ENCODE data around the gene SLC4A5.

The SLC4A5 gene, protein sequence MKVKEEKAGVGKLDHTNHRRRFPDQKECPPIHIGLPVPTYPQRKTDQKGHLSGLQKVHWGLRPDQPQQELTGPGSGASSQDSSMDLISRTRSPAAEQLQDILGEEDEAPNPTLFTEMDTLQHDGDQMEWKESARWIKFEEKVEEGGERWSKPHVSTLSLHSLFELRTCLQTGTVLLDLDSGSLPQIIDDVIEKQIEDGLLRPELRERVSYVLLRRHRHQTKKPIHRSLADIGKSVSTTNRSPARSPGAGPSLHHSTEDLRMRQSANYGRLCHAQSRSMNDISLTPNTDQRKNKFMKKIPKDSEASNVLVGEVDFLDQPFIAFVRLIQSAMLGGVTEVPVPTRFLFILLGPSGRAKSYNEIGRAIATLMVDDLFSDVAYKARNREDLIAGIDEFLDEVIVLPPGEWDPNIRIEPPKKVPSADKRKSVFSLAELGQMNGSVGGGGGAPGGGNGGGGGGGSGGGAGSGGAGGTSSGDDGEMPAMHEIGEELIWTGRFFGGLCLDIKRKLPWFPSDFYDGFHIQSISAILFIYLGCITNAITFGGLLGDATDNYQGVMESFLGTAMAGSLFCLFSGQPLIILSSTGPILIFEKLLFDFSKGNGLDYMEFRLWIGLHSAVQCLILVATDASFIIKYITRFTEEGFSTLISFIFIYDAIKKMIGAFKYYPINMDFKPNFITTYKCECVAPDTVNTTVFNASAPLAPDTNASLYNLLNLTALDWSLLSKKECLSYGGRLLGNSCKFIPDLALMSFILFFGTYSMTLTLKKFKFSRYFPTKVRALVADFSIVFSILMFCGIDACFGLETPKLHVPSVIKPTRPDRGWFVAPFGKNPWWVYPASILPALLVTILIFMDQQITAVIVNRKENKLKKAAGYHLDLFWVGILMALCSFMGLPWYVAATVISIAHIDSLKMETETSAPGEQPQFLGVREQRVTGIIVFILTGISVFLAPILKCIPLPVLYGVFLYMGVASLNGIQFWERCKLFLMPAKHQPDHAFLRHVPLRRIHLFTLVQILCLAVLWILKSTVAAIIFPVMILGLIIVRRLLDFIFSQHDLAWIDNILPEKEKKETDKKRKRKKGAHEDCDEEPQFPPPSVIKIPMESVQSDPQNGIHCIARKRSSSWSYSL

GRCh38 chr2:74343316-74343715, at the start of gene SLC4A5:
TSS of gene SLC4A5 (minus strand) at chr2:74343416. CDS start at chr2:74315023, 28,393 bp downstream.
- DNase-seq = no peak

DNA sequence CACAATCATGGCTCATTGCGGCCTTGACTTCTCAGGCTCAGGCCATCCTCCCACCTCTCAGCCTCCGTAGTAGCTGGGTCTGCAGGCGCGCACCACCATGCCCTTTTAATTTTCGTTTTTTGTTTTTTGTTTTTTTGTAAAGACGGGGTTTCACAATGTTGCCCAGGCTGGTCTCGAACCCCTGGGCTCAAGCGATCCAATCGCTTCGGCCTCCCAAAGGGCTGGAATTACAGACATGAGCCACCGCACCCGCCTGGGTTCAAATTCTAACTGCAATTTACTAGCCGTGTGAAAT, 49.2 kb upstream of the SLC4A5 start:
- DNase-seq = no peak

GRCh38 chr2:74391580-74392448, 48.6 kb upstream of the SLC4A5 start:
- DNase-seq = peak; percentile 97

DNA sequence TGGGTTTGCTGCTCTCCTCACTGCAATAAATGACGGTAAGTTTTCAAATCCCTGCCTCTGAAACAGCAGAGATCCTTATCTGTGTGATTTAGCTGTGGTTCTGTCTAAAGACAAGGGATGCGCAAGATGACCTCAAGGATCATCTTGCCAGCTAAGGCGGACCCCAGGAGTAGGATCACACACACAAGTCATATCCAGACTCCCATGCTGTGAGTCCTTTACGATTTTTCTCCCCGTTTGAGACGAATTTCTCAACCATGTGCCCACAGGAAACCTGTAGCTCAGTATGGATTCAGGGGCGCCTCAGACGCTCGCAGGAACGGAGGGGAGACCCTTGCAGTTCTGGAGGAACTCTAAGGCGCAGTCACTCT, 48.0 kb upstream of the SLC4A5 start:
- no peak for DNase-seq

DNA sequence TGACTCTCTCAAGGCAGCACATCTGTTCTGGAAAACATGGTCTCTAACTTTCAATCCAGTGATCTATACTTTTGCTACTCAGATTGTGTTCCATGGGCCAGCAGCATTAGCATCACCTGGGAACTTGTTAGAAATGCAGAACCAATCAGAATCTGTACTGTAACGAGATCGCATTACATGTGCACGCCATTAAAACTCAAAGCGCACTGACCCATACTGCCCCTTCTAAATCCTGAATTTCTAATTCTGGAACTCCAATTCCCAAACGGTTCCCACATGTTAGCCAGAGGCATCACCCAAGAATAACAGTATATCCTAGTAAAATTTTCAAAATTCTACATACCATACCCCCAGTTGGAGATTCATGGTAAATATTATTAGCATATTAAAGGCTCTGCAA, 47.4 kb upstream of the SLC4A5 start:
- DNase-seq = no peak

DNA sequence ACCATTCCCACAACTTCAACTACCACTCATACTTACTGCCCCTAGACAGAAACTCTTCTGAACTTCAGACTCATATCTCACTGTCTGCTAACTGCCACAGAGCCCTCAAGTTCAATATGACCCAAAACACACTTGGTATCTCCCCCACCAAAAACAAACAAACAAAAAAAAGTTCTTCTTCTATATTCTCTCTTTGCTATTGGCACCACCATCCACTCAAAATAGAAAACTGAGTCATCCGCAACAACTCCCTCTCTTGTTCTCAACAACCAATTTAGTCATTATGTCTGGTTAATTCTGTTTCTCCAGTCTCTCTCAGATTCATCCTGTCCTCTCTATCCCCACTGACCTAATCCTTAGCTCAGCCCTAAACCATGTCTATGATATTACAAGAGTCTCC, 44.1 kb upstream of the SLC4A5 start:
- no peak for DNase-seq

DNA sequence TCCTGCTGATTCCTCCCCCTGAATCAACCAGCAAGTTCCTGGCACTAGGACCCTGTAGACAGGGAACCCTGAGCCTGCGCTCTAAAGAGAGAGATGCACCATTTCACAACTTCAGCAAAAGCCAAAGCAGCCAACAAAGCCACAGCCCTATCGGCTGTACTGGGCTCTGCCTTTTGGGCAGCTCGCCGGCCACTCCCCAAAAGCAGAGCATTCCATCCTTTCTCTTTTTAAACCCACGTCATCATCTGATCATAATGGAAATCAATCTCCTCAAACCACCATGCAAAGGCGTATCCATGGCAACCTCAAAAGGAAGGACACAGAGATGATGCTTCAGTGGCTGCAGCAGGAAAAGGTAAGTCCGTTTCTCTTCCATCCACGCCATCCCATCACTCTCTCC, 42.2 kb upstream of the SLC4A5 start:
- DNase-seq = no peak

DNA sequence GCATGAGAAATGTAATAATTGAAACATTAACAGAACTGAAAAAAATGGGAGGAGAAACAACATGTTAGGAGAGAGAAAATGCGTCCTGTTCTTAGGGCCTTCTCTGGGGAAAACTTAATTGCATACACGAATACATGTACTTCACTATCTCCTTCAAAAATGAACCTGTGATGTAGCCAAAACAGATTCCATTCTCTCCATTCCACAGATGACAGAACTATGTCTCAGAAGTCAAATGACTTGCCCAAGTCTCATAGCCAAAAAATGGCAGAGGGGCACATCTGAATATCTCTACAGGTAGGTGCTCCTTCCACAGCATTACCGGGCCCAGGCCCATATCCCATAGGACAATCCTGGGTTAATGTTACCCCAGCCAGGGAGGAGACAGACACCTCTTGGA, 40.8 kb upstream of the SLC4A5 start:
- DNase-seq = no peak

GRCh38 chr2:74383254-74383653, 40.0 kb upstream of the SLC4A5 start:
- DNase-seq = no peak

DNA sequence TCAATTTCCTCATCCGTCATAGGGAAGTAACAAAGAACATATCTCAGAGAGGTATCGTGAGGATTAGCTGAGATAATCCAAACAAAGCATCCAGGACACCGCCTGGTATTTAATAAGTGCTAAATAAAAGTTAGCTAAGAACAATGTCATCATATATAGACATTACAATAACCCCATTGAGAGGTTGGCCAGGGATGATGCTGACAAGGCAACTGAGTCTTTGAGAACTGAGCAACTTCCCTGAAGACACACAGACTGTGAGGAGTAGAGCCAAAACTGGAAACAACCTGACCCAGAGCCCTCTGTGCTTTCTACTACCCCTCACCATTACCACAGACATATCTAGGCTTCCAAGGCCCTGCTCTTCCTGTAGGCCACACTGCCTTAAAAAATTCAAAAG, 38.5 kb upstream of the SLC4A5 start:
- DNase-seq = no peak

GRCh38 chr2:74379851-74380789, 36.9 kb upstream of the SLC4A5 start, which contains the start of gene DCTN1:
TSS of gene DCTN1 (minus strand) at chr2:74380311. CDS start at chr2:74380037, 274 bp downstream.
- DNase-seq = peak; percentile 13

- DNase-seq = no peak
These were observed 34.8 kb upstream of the SLC4A5 start for GRCh38 chr2:74378007-74378406.

DNA sequence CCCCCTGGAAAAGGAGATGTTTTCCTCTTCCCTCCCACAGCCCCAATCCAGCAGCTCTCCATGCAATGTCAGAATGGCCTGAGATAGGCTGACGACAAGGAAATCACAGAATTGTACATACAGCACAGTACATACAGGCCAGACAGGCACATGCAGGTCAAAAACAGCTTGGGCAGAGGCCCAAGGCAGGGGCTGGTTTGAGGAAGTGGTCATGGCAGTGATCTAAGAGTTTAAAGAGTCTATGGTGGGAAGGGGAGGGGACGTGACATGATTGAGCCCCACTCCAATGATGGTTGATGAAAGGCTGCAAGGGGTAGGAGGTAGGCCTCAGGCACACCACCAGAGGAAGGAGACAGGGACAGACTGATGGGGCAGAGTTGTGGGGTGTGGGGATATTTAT, 32.6 kb upstream of the SLC4A5 start:
- DNase-seq = no peak

DNA sequence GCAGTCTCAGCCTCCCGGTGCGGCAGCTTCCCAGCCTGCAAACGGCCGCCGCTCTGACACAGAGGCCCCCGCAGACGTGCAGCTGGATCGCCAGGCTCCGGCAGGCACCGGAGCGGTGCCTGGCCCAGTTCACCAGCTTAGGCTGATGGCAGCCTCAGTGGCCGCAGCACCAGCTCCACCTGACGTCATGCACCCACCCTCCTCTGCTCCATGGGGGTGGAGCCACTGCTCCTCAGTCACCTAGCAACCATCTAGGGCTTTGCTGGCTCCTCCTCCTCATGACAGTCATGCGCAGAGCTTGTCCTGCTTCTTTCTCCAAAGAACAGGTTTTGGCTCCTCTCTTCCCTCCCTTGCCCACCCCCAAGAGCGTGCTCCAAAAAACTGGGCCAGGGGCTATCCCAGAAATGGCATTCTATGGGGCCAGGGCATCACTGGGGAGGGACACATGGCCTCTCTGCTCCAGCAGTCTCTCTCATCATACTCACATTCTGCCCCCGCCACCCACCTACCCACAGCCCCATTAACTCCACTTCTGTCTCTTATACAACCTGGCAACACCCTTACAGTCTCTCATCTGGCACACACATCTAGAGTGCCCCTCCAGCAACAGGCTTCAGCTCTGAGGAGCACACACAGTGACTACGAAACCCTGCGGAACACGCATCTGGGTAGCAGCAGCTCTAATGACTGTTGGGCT, 31.4 kb upstream of the SLC4A5 start:
- no peak for DNase-seq

- no peak for DNase-seq
These were observed 30.8 kb upstream of the SLC4A5 start for GRCh38 chr2:74373985-74374384.

- no peak for DNase-seq
These were observed 30.0 kb upstream of the SLC4A5 start for GRCh38 chr2:74373221-74373676.

- DNase-seq = no peak
These were observed 29.5 kb upstream of the SLC4A5 start for GRCh38 chr2:74372674-74373073.

DNA sequence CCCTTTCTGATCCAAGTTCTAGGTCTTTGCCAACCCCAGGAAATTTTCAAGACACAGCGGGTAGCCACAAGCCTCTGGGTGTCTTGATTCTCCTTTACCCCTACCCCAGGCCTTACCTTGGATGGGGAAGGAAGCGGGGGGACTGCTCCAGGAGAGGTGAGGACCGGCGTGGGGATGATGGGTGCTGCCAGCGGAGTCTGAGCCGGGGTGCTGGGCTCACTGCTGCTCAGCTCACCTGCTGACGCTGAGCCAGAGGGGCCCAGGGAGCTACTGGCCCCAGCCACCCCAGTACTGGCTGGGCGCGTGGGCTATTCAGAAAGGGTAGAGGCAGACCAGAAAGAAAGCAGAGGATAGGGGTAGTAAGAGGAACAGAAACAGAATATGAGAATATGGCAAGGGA, 28.2 kb upstream of the SLC4A5 start:
- DNase-seq = no peak

GRCh38 chr2:74369976-74370375, 26.8 kb upstream of the SLC4A5 start:
- DNase-seq = no peak

- DNase-seq = no peak
These were observed 25.3 kb upstream of the SLC4A5 start for GRCh38 chr2:74368499-74368898.

- no peak for DNase-seq
These were observed 24.6 kb upstream of the SLC4A5 start for GRCh38 chr2:74367789-74368188.
